NT2/D1 (cell line): ENCODE measurements around the gene MAP3K2.

Source experiments
- DNase-seq: peaks from one replicate; pipeline ENCODE4 v3.0.0-alpha.2; 2011; ENCODE audit warnings: low read depth, low spot score
- H3K27me3 ChIP-seq: 2 replicates; pipeline ENCODE4 v1.6.0; 2011; ENCODE audit warnings: mild to moderate bottlenecking; ENCODE audit not compliant: insufficient read length, insufficient read depth
- H3K36me3 ChIP-seq: 2 replicates; pipeline ENCODE4 v1.6.1; 2011; ENCODE audit warnings: mild to moderate bottlenecking, low read length, mixed read lengths; ENCODE audit not compliant: insufficient read depth, insufficient read length
- H3K4me1 ChIP-seq: 2 replicates; pipeline ENCODE4 v1.5.1; 2011; ENCODE audit not compliant: insufficient read depth, insufficient read length
- H3K4me3 ChIP-seq: 2 replicates; pipeline ENCODE4 v1.5.1; 2011; ENCODE audit warnings: low read depth; ENCODE audit not compliant: insufficient read length
- H3K9ac ChIP-seq: 2 replicates; pipeline ENCODE4 v1.6.0; 2011; ENCODE audit warnings: low read depth; ENCODE audit not compliant: insufficient read length
- H3K9me3 ChIP-seq: 2 replicates; pipeline ENCODE4 v1.5.1; 2011; ENCODE audit warnings: mild to moderate bottlenecking, low read length; ENCODE audit not compliant: insufficient read depth
- SUZ12 ChIP-seq: IDR thresholded peaks from 2 replicates; pipeline ENCODE4 v1.6.1; 2011; ENCODE audit not compliant: insufficient read length, insufficient read depth; ENCODE audit errors: extremely low read depth
- YY1 ChIP-seq: IDR thresholded peaks from 2 replicates; pipeline ENCODE4 v1.6.1; 2011; ENCODE audit not compliant: insufficient read length, insufficient read depth
- ZNF274 ChIP-seq: IDR thresholded peaks from 2 replicates; pipeline ENCODE4 v1.6.1; 2011; ENCODE audit warnings: mild to moderate bottlenecking, low read depth, low read length

The MAP3K2 gene

DNA sequence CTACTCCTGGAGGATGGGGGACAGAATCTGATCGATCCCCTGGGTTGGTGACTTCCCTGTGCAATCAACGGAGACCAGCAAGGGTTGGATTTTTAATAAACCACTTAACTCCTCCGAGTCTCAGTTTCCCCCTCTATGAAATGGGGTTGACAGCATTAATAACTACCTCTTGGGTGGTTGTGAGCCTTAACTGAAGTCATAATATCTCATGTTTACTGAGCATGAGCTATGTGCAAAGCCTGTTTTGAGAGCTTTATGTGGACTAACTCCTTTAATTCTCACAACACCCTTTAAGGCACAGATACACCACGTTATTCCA lies 31.3 kb upstream of the MAP3K2 start:
- Histone ChIP-seq H3K27me3 (peaks cover 83% of the 10 kb centered on the region), H3K4me3 (no peak overlapping the region), H3K9me3 (no peaks in the 10 kb centered on the region), H3K9ac (no peak overlapping the region), H3K4me1 (peaks cover 11% of the 10 kb centered on the region), H3K36me3 (no peaks in the 10 kb centered on the region)
- TF ChIP-seq ZNF274 (no peak), YY1 (no peak), SUZ12 (no peak)
- no peak for DNase-seq

DNA sequence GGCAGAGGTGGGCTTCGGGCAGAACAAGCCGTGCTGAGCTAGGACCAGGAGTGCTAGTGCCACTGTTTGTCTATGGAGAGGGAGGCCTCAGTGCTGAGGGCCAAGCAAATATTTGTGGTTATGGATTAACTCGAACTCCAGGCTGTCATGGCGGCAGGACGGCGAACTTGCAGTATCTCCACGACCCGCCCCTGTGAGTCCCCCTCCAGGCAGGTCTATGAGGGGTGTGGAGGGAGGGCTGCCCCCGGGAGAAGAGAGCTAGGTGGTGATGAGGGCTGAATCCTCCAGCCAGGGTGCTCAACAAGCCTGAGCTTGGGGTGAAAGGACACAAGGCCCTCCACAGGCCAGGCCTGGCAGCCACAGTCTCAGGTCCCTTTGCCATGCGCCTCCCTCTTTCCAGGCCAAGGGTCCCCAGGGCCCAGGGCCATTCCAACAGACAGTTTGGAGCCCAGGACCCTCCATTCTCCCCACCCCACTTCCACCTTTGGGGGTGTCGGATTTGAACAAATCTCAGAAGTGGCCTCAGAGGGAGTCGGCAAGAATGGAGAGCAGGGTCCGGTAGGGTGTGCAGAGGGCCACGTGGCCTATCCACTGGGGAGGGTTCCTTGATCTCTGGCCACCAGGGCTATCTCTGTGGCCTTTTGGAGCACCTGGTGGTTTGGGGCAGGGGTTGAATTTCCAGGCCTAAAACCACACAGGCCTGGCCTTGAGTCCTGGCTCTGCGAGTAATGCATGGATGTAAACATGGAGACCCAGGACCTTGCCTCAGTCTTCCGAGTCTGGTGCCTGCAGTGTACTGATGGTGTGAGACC lies 30.7 kb upstream of the MAP3K2 start, which contains the start of gene PROC:
Gene PROC, plus strand, starts transcription at position 128 of the 812 bp plus-strand sequence. CDS start 1,516 bp downstream, outside the sequence.
- Histone ChIP-seq H3K9ac (no peak within 1 kb of the TSS), H3K36me3 (no peaks in the 10 kb centered on the region), H3K9me3 (0 out of 2 replicates have a peak, but pooled peaks cover 2% of the 10 kb centered on the region), H3K4me1 (peaks cover 11% of the 10 kb centered on the region), H3K27me3 (peaks cover 78% of the 10 kb centered on the region), H3K4me3 (no peak within 1 kb of the TSS)
- TF ChIP-seq SUZ12 (no peak), YY1 (no peak), ZNF274 (no peak)
- no peak for DNase-seq

DNA sequence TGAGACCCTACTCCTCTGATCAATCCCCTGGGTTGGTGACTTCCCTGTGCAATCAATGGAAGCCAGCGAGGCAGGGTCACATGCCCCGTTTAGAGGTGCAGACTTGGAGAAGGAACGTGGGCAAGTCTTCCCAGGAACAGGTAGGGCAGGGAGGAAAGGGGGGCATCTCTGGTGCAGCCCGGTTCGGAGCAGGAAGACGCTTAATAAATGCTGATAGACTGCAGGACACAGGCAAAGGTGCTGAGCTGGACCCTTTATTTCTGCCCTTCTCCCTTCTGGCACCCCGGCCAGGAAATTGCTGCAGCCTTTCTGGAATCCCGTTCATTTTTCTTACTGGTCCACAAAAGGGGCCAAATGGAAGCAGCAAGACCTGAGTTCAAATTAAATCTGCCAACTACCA lies 29.6 kb upstream of the MAP3K2 start:
- no peak for DNase-seq
- Histone ChIP-seq H3K27me3 (peaks cover 67% of the 10 kb centered on the region), H3K4me1 (peaks cover 9% of the 10 kb centered on the region), H3K36me3 (no peaks in the 10 kb centered on the region), H3K9ac (no peak overlapping the region), H3K9me3 (peaks cover 13% of the 10 kb centered on the region), H3K4me3 (no peak overlapping the region)
- no peak for TF ChIP-seq SUZ12
- TF ChIP-seq ZNF274, result no peak
- no peak for TF ChIP-seq YY1

DNA sequence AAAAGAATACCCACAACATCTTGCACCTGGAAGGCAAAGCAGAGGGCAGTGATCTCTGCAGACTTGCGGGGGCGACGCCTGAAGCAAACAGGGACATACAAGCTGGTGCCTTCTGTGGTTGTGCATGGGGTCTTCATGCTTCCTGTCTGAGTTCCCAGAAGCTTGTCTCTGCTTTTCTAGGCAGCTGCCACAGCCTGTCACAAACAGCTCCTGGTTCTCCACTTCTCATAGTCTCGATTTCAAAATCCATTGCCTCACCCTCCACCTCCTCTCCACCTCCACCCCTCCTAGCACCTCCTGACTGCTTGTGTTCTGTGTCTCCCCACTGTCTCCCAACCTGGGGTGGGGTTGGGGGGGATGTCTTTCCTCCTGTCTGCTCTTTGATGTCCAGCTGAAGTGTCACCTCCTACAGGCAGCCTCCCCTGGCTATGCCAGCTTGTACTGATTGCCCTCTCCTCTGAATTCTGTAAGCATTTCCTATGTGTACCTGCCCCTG lies 28.8 kb upstream of the MAP3K2 start:
- Histone ChIP-seq H3K4me3 (peak overlapping the region; percentile 22), H3K27me3 (peaks cover 59% of the 10 kb centered on the region), H3K9ac (peak overlapping the region; percentile 21), H3K36me3 (no peaks in the 10 kb centered on the region), H3K4me1 (peaks cover 5% of the 10 kb centered on the region), H3K9me3 (peaks cover 17% of the 10 kb centered on the region)
- no peak for TF ChIP-seq ZNF274
- no peak for TF ChIP-seq SUZ12
- TF ChIP-seq YY1, result no peak
- DNase-seq, result no peak

DNA sequence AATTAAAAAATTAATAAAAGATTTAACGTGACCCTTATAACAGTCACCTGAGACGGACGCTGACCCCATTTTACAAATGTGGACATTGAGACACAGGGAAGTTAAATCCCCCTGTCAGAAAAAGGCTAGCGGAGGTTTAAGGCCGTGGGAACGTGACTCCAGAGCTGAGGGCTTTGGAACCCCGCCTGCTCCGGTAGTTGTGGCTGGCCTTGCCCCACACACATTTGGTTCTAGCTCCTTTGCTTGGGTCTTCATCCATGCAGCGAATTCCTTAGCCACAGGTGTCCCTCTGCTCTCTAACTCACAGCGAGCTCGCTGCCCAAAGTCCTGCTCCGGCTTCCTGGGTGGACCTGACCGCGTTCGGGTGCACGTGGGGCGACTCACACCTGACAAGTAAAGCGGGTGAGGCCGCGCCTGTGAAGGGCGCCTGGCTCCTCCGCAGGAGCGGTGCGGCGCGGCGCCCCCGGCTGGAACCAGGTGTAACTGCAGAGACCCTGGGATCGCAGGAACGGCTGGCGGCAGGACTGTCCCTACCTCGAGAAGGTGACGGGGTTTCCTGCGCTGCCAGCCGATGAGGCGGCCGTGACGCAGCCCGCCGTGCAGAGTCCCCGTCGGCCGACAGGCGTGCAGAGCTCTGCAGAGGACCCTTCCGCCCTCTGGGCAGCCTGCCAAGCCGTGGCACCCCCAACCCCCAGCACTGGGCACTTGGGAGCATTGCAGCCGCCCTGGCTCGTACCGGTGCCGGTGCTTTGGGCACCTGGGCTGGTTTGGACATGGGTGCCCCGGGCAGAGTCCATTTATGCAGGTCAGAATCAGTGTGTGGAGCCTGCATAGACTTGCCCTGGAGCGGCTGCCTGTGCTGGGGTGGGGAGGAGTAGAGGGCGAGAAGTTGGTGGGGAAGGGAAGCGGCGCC lies 28.1 kb upstream of the MAP3K2 start:
- H3K36me3 ChIP-seq, result no peaks in the 10 kb centered on the region
- H3K9ac ChIP-seq, result peak overlapping the region; percentile 21
- TF ChIP-seq ZNF274 (no peak), YY1 (no peak), SUZ12 (no peak)
- H3K4me3 ChIP-seq, result peak overlapping the region; percentile 22
- peaks cover 5% of the 10 kb centered on the region for H3K4me1 ChIP-seq
- H3K27me3 ChIP-seq, result peaks cover 52% of the 10 kb centered on the region
- DNase-seq, result peak; percentile 76
- H3K9me3 ChIP-seq, result peaks cover 17% of the 10 kb centered on the region

DNA sequence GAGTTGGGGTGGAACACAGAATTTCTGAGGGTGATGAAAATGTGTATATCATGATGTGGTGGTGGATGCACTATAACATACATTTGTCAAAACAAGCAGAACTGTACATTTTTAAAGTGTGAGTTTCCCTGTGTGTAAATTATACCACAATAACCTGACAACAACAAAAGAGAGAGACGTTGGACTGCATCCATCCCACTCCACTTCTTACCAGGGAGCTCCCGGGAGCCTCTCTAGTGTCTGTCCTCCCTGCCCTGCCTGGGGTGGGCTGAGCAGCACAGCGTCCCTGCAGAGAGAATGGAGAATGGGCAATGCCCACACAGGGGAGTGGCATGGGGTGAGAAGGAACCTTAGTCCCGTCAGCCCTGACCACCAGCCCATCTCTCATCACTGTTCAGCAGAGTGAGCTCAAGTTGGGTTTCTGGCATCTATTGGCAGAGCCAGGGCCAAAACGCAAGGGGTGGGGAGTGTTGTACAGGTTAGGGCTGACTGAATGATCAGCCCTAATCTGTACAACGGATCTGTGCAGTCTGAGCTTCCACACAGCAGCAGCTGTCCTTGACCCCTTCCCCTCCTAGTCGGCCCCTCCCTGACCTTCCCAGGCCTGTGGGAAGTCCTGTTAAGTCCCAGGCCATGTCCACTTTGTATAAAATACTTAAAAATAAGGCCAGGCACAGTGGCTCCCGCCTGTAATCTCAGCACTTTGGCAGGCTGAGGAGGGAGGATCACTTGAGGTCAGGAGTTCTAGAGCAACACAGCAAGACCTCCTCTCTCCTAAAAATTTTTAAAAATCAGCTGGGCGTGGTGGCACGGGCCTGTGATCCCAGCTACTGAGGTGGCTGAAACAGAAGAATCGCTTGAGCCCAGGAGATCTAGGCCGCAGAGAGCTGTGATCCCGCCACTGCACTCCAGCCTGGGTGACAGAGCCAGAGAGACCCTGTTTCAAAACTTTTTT lies 27.1 kb upstream of the MAP3K2 start:
- no peak for DNase-seq
- Histone ChIP-seq H3K9ac (no peak overlapping the region), H3K9me3 (peaks cover 17% of the 10 kb centered on the region), H3K27me3 (peaks cover 44% of the 10 kb centered on the region), H3K4me1 (peaks cover 5% of the 10 kb centered on the region), H3K4me3 (no peak overlapping the region), H3K36me3 (no peaks in the 10 kb centered on the region)
- TF ChIP-seq ZNF274 (no peak), SUZ12 (no peak), YY1 (no peak)
